Stomach (tissue), 4 donors: ENCODE data around the gene GLCE.

ENCODE experiments used
- CTCF ChIP-seq, 7 experiments: fragments of 450-650 bp in 4 of 7; fragments of 200-600 bp in 3 of 7; sonication (generic) in 3 of 7; IDR thresholded peaks; one replicate each; pipeline ENCODE4 v1.5.1; 2016 to 2019; ENCODE audit warnings: antibody characterized with exemption in 7 of 7, control low read depth in 2 of 7, mild to moderate bottlenecking in 1 of 7
- EP300 ChIP-seq: sonication (generic); formaldehyde crosslinking; IDR thresholded peaks from one replicate; pipeline ENCODE4 v1.6.1; 2017; ENCODE audit warnings: antibody characterized with exemption
- POLR2A ChIP-seq, 4 donors: fragments of 450-650 bp; IDR thresholded peaks; one replicate each; pipeline ENCODE4 v1.6.1; 2016; ENCODE audit warnings: antibody characterized with exemption in 4 of 4, control low read depth in 2 of 4, mild to moderate bottlenecking in 1 of 4, moderate library complexity in 1 of 4
- POLR2AphosphoS5 ChIP-seq, 3 donors: sonication (generic); formaldehyde crosslinking; IDR thresholded peaks; one replicate each; pipeline ENCODE4 v1.6.1; 2016; ENCODE audit warnings: antibody characterized with exemption in 3 of 3

GRCh38 chr15:69127306-69127705 is 33.1 kb upstream of the GLCE start:
- no peak for TF ChIP-seq CTCF (IDR thresholded peaks at IDR 0.05)
- TF ChIP-seq POLR2A (IDR thresholded peaks at IDR 0.05) = no peak
- no peak for TF ChIP-seq POLR2AphosphoS5 (IDR thresholded peaks at IDR 0.05)
- TF ChIP-seq EP300 = no peak
